H9 (cell line): ENCODE measurements around the gene FHOD3. TPM values are rescaled to one million over a fixed set of nuclear protein-coding genes. Genes with fewer than 3 reads are reported as not detected.

Experiments
- DNase-seq: peaks from one replicate; pipeline ENCODE4 v3.0.0-alpha.2; 2017
- H2AFZ ChIP-seq: one replicate; pipeline ENCODE4 v1.6.1; 2013; ENCODE audit warnings: mild to moderate bottlenecking, low read length, control low read depth, moderate library complexity
- H2AK5ac ChIP-seq: 2 replicates; pipeline ENCODE4 v1.6.1; 2013; ENCODE audit warnings: low read length, control low read depth, mixed read lengths; ENCODE audit not compliant: insufficient read length
- H2BK120ac ChIP-seq: one replicate; pipeline ENCODE4 v1.6.1; 2013; ENCODE audit warnings: low read depth, mild to moderate bottlenecking, low read length, control low read depth, inconsistent platforms; ENCODE audit not compliant: poor library complexity, severe bottlenecking
- H2BK12ac ChIP-seq: 2 replicates; pipeline ENCODE4 v1.6.1; 2013; ENCODE audit warnings: low read length, control low read depth, mixed read lengths, low read depth; ENCODE audit not compliant: insufficient read length
- H2BK15ac ChIP-seq: 2 replicates; pipeline ENCODE4 v1.6.1; 2013; ENCODE audit warnings: low read depth, low read length, control low read depth
- H2BK20ac ChIP-seq: one replicate; pipeline ENCODE4 v1.6.1; 2013; ENCODE audit warnings: low read depth, mild to moderate bottlenecking, low read length, control low read depth, inconsistent platforms; ENCODE audit not compliant: poor library complexity, severe bottlenecking
- H2BK5ac ChIP-seq: 2 replicates; pipeline ENCODE4 v1.6.1; 2013; ENCODE audit warnings: low read length, control low read depth, mixed read lengths; ENCODE audit not compliant: insufficient read length
- H3K14ac ChIP-seq: 2 replicates; pipeline ENCODE4 v1.6.1; 2013; ENCODE audit warnings: low read length, control low read depth; ENCODE audit not compliant: insufficient read depth
- H3K18ac ChIP-seq: 2 replicates; pipeline ENCODE4 v1.6.1; 2013; ENCODE audit warnings: low read depth, mild to moderate bottlenecking, mixed read lengths, low read length, control low read depth; ENCODE audit not compliant: insufficient read length
- H3K23ac ChIP-seq: 2 replicates; pipeline ENCODE4 v1.6.1; 2013; ENCODE audit warnings: low read length, control low read depth, mixed read lengths, low read depth; ENCODE audit not compliant: insufficient read length
- H3K23me2 ChIP-seq: 2 replicates; pipeline ENCODE4 v1.6.1; 2013; ENCODE audit warnings: low read depth, mild to moderate bottlenecking, mixed read lengths, low read length, control low read depth; ENCODE audit not compliant: insufficient read length, poor library complexity, severe bottlenecking
- H3K27ac ChIP-seq: 2 replicates; pipeline ENCODE4 v1.5.1; 2013; ENCODE audit warnings: low read length, control low read depth, mixed read lengths, low read depth; ENCODE audit not compliant: insufficient read length
- H3K27me3 ChIP-seq: 2 replicates; pipeline ENCODE4 v1.6.1; 2013; ENCODE audit warnings: low read length, control low read depth, inconsistent platforms; ENCODE audit not compliant: insufficient read depth
- H3K4ac ChIP-seq: 2 replicates; pipeline ENCODE4 v1.6.1; 2013; ENCODE audit warnings: low read depth, mild to moderate bottlenecking, control low read depth, inconsistent platforms, low read length, moderate library complexity
- H3K4me1 ChIP-seq: 2 replicates; pipeline ENCODE4 v1.6.1; 2013; ENCODE audit warnings: low read length, control low read depth, inconsistent platforms; ENCODE audit not compliant: insufficient read depth
- H3K4me2 ChIP-seq: 2 replicates; pipeline ENCODE4 v1.6.1; 2013; ENCODE audit warnings: low read length, control low read depth, mixed read lengths; ENCODE audit not compliant: insufficient read length, insufficient read depth
- H3K56ac ChIP-seq: 2 replicates; pipeline ENCODE4 v1.6.1; 2013; ENCODE audit warnings: low read depth, mild to moderate bottlenecking, mixed read lengths, low read length, control low read depth; ENCODE audit not compliant: insufficient read length
- H3K79me1 ChIP-seq: 2 replicates; pipeline ENCODE4 v1.6.1; 2013; ENCODE audit warnings: low read depth, mild to moderate bottlenecking, moderate library complexity, low read length, control low read depth, inconsistent platforms; ENCODE audit not compliant: insufficient read depth, poor library complexity, severe bottlenecking
- H3K79me2 ChIP-seq: 2 replicates; pipeline ENCODE4 v1.6.1; 2013; ENCODE audit warnings: low read length, control low read depth, inconsistent platforms; ENCODE audit not compliant: insufficient read depth
- H3K9ac ChIP-seq: 2 replicates; pipeline ENCODE4 v1.6.1; 2013; ENCODE audit warnings: low read length, control low read depth, mixed read lengths; ENCODE audit not compliant: insufficient read length; ENCODE audit errors: extremely low read depth
- H3K9me3 ChIP-seq: one replicate; pipeline ENCODE4 v1.6.1; 2013; ENCODE audit warnings: low read depth, low read length, inconsistent platforms; ENCODE audit not compliant: control insufficient read depth
- H3T11ph ChIP-seq: one replicate; pipeline ENCODE4 v1.6.1; 2013; ENCODE audit warnings: mild to moderate bottlenecking, low read length, control low read depth, inconsistent platforms
- H4K20me1 ChIP-seq: one replicate; pipeline ENCODE4 v1.6.1; 2013; ENCODE audit not compliant: control insufficient read depth, insufficient read length, insufficient read depth
- H4K5ac ChIP-seq: 2 replicates; pipeline ENCODE4 v1.6.1; 2013; ENCODE audit warnings: low read depth, mild to moderate bottlenecking, mixed read lengths, low read length, control low read depth; ENCODE audit not compliant: insufficient read length
- H4K8ac ChIP-seq: replicated peaks from 2 replicates; pipeline ENCODE4 v1.6.1; 2013; ENCODE audit warnings: low read length, control low read depth, mixed read lengths, low read depth; ENCODE audit not compliant: insufficient read length
- H4K91ac ChIP-seq: 2 replicates; pipeline ENCODE4 v1.6.1; 2013; ENCODE audit warnings: low read depth, mild to moderate bottlenecking, moderate library complexity, mixed read lengths, low read length, control low read depth; ENCODE audit not compliant: insufficient read length
- H3K27ac Mint-ChIP-seq, 3 experiments: 2 replicates in 2 of 3; 3 replicates in 1 of 3; pipeline ENCODE4 v1.8.0; 2020 to 2021; ENCODE audit warnings: mixed read lengths in 3 of 3, mild to moderate bottlenecking in 1 of 3, moderate library complexity in 1 of 3
- H3K27me3 Mint-ChIP-seq: 2 replicates; pipeline ENCODE4 v1.8.0; 2021; ENCODE audit warnings: low read depth, mild to moderate bottlenecking, moderate library complexity, mixed read lengths
- H3K36me3 Mint-ChIP-seq, 3 experiments: 2 replicates in 2 of 3; 3 replicates in 1 of 3; pipeline ENCODE4 v1.8.0; 2020 to 2021; ENCODE audit warnings: low read depth in 3 of 3, mixed read lengths in 3 of 3; ENCODE audit not compliant: insufficient read depth in 1 of 3
- H3K4me1 Mint-ChIP-seq, 2 experiments: 2 replicates each; pipeline ENCODE4 v1.8.0; 2020; ENCODE audit warnings: mixed read lengths in 2 of 2
- H3K4me3 Mint-ChIP-seq, 2 experiments: 2 replicates in 1 of 2; 3 replicates in 1 of 2; pipeline ENCODE4 v1.8.0; 2020 to 2021; ENCODE audit warnings: mild to moderate bottlenecking in 2 of 2, mixed read lengths in 2 of 2, moderate library complexity in 1 of 2
- H3K9me3 Mint-ChIP-seq, 2 experiments: 2 replicates in 1 of 2; 3 replicates in 1 of 2; pipeline ENCODE4 v1.8.0; 2020; ENCODE audit warnings: mild to moderate bottlenecking in 2 of 2, mixed read lengths in 2 of 2, moderate library complexity in 1 of 2
- WGBS: extraction: QIAGEN DNeasy Blood & Tissue Kit; methylation state at CpG from one replicate; pipeline ENCODE4 v1.1.7; 2013; ENCODE audit warnings: missing lambda C conversion rate, low lambda C conversion rate, mixed read lengths; ENCODE audit not compliant: insufficient read length; ENCODE audit errors: extremely low coverage; 5-methylcytosine and 5-hydroxymethylcytosine counted together
- total RNA-seq: library from RNA; stranded (reverse); gene quantifications from 2 replicates; pipeline ENCODE4 v1.2.1, GENCODE V29; 2021
- TF ChIP-seq, protein P1 (sequence below): fragments of 200-600 bp; sonication (generic); conservative IDR thresholded peaks from 3 replicates; pipeline ENCODE4 v1.8.0; 2021; ENCODE audit warnings: antibody characterized with exemption, mild to moderate bottlenecking

Gene FHOD3
- total RNA-seq, 1 experiment from 2014 or later = 8.0 TPM

GRCh38 chr18:36655930-36656329, 358.4 kb downstream of the FHOD3 start:
- H4K8ac ChIP-seq = no peak overlapping the region
- no peak overlapping the region for H3K4me3 Mint-ChIP-seq
- H3T11ph ChIP-seq = no peak overlapping the region

More at GRCh38 chr18:36655930-36656329, 358.4 kb downstream of the FHOD3 start:
- Histone ChIP-seq H4K5ac (no peak overlapping the region), H3K14ac (no peak overlapping the region), H3K9me3 (no peaks in the 10 kb centered on the region), H2BK5ac (no peak overlapping the region), H3K9ac (no peak overlapping the region), H2AFZ (no peak overlapping the region), H3K27me3 (no peaks in the 10 kb centered on the region), H3K56ac (no peak overlapping the region), H3K79me2 (no peaks in the 10 kb centered on the region), H3K79me1 (no peaks in the 10 kb centered on the region), H2AK5ac (no peak overlapping the region), H2BK12ac (no peak overlapping the region), H3K27ac (no peak overlapping the region), H3K4me2 (no peak overlapping the region), H2BK15ac (no peak overlapping the region), H3K18ac (no peak overlapping the region), H2BK120ac (no peak overlapping the region), H3K23ac (no peak overlapping the region), H4K20me1 (no peaks in the 10 kb centered on the region), H2BK20ac (no peak overlapping the region), H4K91ac (no peak overlapping the region), H3K4ac (no peak overlapping the region), H3K23me2 (no peaks in the 10 kb centered on the region), H3K4me1 (no peaks in the 10 kb centered on the region)
- Mint-ChIP-seq H3K27me3 (peaks cover 4% of the 10 kb centered on the region; the same call in 1 of the 2 replicates), H3K36me3 (0 out of 7 replicates have a peak, but pooled peaks cover 0 to 5% (median 0%) of the 10 kb centered on the region in 3 experiments), H3K4me1 (no peaks in the 10 kb centered on the region), H3K27ac (no peak overlapping the region), H3K9me3 (no peaks in the 10 kb centered on the region)
- TF ChIP-seq, protein P1, sequence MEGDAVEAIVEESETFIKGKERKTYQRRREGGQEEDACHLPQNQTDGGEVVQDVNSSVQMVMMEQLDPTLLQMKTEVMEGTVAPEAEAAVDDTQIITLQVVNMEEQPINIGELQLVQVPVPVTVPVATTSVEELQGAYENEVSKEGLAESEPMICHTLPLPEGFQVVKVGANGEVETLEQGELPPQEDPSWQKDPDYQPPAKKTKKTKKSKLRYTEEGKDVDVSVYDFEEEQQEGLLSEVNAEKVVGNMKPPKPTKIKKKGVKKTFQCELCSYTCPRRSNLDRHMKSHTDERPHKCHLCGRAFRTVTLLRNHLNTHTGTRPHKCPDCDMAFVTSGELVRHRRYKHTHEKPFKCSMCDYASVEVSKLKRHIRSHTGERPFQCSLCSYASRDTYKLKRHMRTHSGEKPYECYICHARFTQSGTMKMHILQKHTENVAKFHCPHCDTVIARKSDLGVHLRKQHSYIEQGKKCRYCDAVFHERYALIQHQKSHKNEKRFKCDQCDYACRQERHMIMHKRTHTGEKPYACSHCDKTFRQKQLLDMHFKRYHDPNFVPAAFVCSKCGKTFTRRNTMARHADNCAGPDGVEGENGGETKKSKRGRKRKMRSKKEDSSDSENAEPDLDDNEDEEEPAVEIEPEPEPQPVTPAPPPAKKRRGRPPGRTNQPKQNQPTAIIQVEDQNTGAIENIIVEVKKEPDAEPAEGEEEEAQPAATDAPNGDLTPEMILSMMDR = no peak
- no peak for DNase-seq
- WGBS = no CpG with 5 or more reads among the region's 4 CpGs
